Keratinocyte (primary cell): ENCODE data around the gene DSTYK. TPM values are rescaled to one million over a fixed set of nuclear protein-coding genes. Genes with fewer than 3 reads are reported as not detected.

ENCODE experiments used
- DNase-seq: peaks from one replicate; pipeline ENCODE4 v3.0.0-alpha.2; 2011; ENCODE audit warnings: low read depth, missing footprints, low spot score
- FAIRE-seq: peaks from 2 replicates; lab custom pipeline; 2011; peaks lifted over from hg19 to GRCh38; lab: Jason Lieb, UNC
- H2AFZ ChIP-seq: 2 replicates; pipeline ENCODE4 v1.6.0; 2012; ENCODE audit warnings: low read length, control low read depth, inconsistent platforms; ENCODE audit not compliant: control insufficient read depth
- H3K27ac ChIP-seq: 2 replicates; pipeline ENCODE4 v1.5.1; 2011; ENCODE audit warnings: low read length; ENCODE audit not compliant: control insufficient read depth, insufficient read depth
- H3K27me3 ChIP-seq: 3 replicates; pipeline ENCODE4 v1.6.0; 2011; ENCODE audit warnings: low read length; ENCODE audit not compliant: control insufficient read depth, insufficient read depth; ENCODE audit errors: extremely low read depth
- H3K36me3 ChIP-seq, 2 experiments: 2 replicates in 1 of 2; 3 replicates in 1 of 2; pipeline ENCODE4 v1.5.1; 2011; ENCODE audit warnings: low read length in 2 of 2, mild to moderate bottlenecking in 1 of 2; ENCODE audit not compliant: control insufficient read depth in 2 of 2, insufficient read depth in 2 of 2; ENCODE audit errors: extremely low read depth in 1 of 2
- H3K4me1 ChIP-seq: 3 replicates; pipeline ENCODE4 v1.5.1; 2011; ENCODE audit warnings: low read length; ENCODE audit not compliant: control insufficient read depth, insufficient read depth; ENCODE audit errors: extremely low read depth
- H3K4me2 ChIP-seq: 3 replicates; pipeline ENCODE4 v1.6.0; 2011; ENCODE audit warnings: low read depth, low read length; ENCODE audit not compliant: control insufficient read depth, insufficient read depth; ENCODE audit errors: extremely low read depth
- H3K4me3 ChIP-seq, 3 experiments: fragments of 200-600 bp in 1 of 3; sonication (generic) in 1 of 3; 2 replicates in 2 of 3; 3 replicates in 1 of 3; pipeline ENCODE4 v1.5.1; 2011 to 2016; ENCODE audit warnings: low read length in 3 of 3, mild to moderate bottlenecking in 3 of 3, control low read depth in 2 of 3, inconsistent platforms in 1 of 3, low read depth in 1 of 3, mixed read lengths in 1 of 3, mixed run types in 1 of 3, moderate library complexity in 1 of 3; ENCODE audit not compliant: control insufficient read depth in 2 of 3, insufficient read depth in 2 of 3; ENCODE audit errors: extremely low read depth in 1 of 3
- H3K79me2 ChIP-seq: 2 replicates; pipeline ENCODE4 v1.6.0; 2012; ENCODE audit warnings: low read length; ENCODE audit not compliant: control insufficient read depth, insufficient read depth
- H3K9ac ChIP-seq: 3 replicates; pipeline ENCODE4 v1.6.0; 2011; ENCODE audit warnings: low read length; ENCODE audit not compliant: control insufficient read depth, insufficient read depth; ENCODE audit errors: extremely low read depth
- H3K9me1 ChIP-seq: 3 replicates; pipeline ENCODE4 v1.6.0; 2011; ENCODE audit warnings: low read length; ENCODE audit not compliant: control insufficient read depth, insufficient read depth; ENCODE audit errors: extremely low read depth
- H3K9me3 ChIP-seq: 2 replicates; pipeline ENCODE4 v1.5.1; 2012; ENCODE audit warnings: low read depth, low read length; ENCODE audit not compliant: control insufficient read depth
- H4K20me1 ChIP-seq: 3 replicates; pipeline ENCODE4 v1.6.0; 2011; ENCODE audit warnings: low read length; ENCODE audit not compliant: control insufficient read depth, insufficient read depth; ENCODE audit errors: extremely low read depth
- EZH2 ChIP-seq: IDR thresholded peaks from one replicate; pipeline ENCODE4 v1.6.1; 2012; ENCODE audit warnings: inconsistent platforms, mild to moderate bottlenecking, low read length, moderate library complexity
- dilution Hi-C: fragments of 300-500 bp; cut with MboI; formaldehyde crosslinking; loops from one replicate; pipeline ENCODE4 v1.7.0; 2020; ENCODE audit warnings: low sequenced_read_pairs; ENCODE audit not compliant: extremely low pct_ligation_motif_present
- polyA plus RNA-seq, 5 experiments: library from polyadenylated mRNA; depleted of rRNA in 3 of 5; stranded (reverse) in 3 of 5; stranded (forward) in 1 of 5; unstranded in 1 of 5; fragments of >200 nt; gene quantifications; 1 replicate in 1 of 5; 2 replicates in 3 of 5; 3 replicates in 1 of 5; pipeline versions ENCODE4 v1.2.1 to v1.2.3, GENCODE V29; 2011 to 2012; ENCODE audit warnings: missing spikeins in 2 of 5, low read depth in 1 of 5, low replicate concordance in 1 of 5
- TF ChIP-seq, protein P1 (sequence below), 3 experiments: IDR thresholded peaks in 1 of 3; conservative IDR thresholded peaks in 1 of 3; optimal IDR thresholded peaks in 1 of 3; 2 replicates in 2 of 3; 3 replicates in 1 of 3; pipeline versions ENCODE3 to v1.5.1; 2011; ENCODE audit warnings: low read length in 3 of 3, mild to moderate bottlenecking in 3 of 3, moderate library complexity in 2 of 3, control low read depth in 1 of 3, inconsistent platforms in 1 of 3; ENCODE audit not compliant: insufficient read depth in 2 of 3; ENCODE audit errors: extremely low read depth in 1 of 3

Gene DSTYK
- polyA plus RNA-seq, 1 donor (not counting 4 experiments of a cell fraction or from before 2014, with no cell fraction given): 7.6 TPM

GRCh38 chr1:205232127-205232820 is 20.8 kb upstream of the DSTYK start:
- Histone ChIP-seq H3K4me2 (no peak overlapping the region), H3K27ac (no peak overlapping the region), H3K79me2 (no peaks in the 10 kb centered on the region), H3K4me3 (no peak overlapping the region), H3K9me3 (no peaks in the 10 kb centered on the region), H3K27me3 (no peaks in the 10 kb centered on the region), H3K9me1 (no peaks in the 10 kb centered on the region), H3K36me3 (no peaks in the 10 kb centered on the region), H3K4me1 (peaks cover 17% of the 10 kb centered on the region), H4K20me1 (no peaks in the 10 kb centered on the region), H3K9ac (no peak overlapping the region), H2AFZ (no peak overlapping the region)
- DNase-seq (no peak), FAIRE-seq (no peak)
- dilution Hi-C loops: no loop called here
- TF ChIP-seq, protein P1, sequence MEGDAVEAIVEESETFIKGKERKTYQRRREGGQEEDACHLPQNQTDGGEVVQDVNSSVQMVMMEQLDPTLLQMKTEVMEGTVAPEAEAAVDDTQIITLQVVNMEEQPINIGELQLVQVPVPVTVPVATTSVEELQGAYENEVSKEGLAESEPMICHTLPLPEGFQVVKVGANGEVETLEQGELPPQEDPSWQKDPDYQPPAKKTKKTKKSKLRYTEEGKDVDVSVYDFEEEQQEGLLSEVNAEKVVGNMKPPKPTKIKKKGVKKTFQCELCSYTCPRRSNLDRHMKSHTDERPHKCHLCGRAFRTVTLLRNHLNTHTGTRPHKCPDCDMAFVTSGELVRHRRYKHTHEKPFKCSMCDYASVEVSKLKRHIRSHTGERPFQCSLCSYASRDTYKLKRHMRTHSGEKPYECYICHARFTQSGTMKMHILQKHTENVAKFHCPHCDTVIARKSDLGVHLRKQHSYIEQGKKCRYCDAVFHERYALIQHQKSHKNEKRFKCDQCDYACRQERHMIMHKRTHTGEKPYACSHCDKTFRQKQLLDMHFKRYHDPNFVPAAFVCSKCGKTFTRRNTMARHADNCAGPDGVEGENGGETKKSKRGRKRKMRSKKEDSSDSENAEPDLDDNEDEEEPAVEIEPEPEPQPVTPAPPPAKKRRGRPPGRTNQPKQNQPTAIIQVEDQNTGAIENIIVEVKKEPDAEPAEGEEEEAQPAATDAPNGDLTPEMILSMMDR (optimal IDR thresholded peaks at IDR 0.05 in 1 of 3, IDR thresholded peaks at IDR 0.05 in 1 of 3, conservative IDR thresholded peaks at IDR 0.05 in 1 of 3; ENCODE audit: extremely low read depth in 1 of 3, insufficient read depth in 2 of 3, low read length in 3 of 3): no peak
- no peak for TF ChIP-seq EZH2

GRCh38 chr1:205230982-205231381 is 19.5 kb upstream of the DSTYK start:
- Histone ChIP-seq H3K4me2 (no peak overlapping the region), H3K4me3 (no peak overlapping the region), H4K20me1 (no peaks in the 10 kb centered on the region), H3K27ac (no peak overlapping the region), H3K9me3 (no peaks in the 10 kb centered on the region), H3K36me3 (no peaks in the 10 kb centered on the region), H3K9me1 (no peaks in the 10 kb centered on the region), H3K4me1 (peaks cover 30% of the 10 kb centered on the region), H2AFZ (no peak overlapping the region), H3K79me2 (no peaks in the 10 kb centered on the region), H3K27me3 (no peaks in the 10 kb centered on the region), H3K9ac (no peak overlapping the region)
- FAIRE-seq (no peak), DNase-seq (no peak)
- no peak for TF ChIP-seq EZH2
- TF ChIP-seq, protein P1 (optimal IDR thresholded peaks at IDR 0.05 in 1 of 3, IDR thresholded peaks at IDR 0.05 in 1 of 3, conservative IDR thresholded peaks at IDR 0.05 in 1 of 3; ENCODE audit: extremely low read depth in 1 of 3, insufficient read depth in 2 of 3, low read length in 3 of 3): no peak
- dilution Hi-C loops: no loop called here
